Measurements from ENCODE around the gene FLVCR2.

- TF ChIP-seq BHLHE40 (IDR thresholded peaks at IDR 0.05; ENCODE audit: borderline replicate concordance): no peak
- no peak for TF ChIP-seq FOXK2 (IDR thresholded peaks at IDR 0.05)
These were observed 69.2 kb downstream of the FLVCR2 start for GRCh38 chr14:75647640-75648039.

Measured in HEK293T (cell line).